IPS-15b (cell line): ENCODE measurements around the gene TBC1D3B.
"Not testable (repeated sequence)": the region's sequence is repeated elsewhere in the genome, so short reads cannot be mapped to it uniquely, and the experiment has no call there.

Experiments
- H3K27me3 ChIP-seq: one replicate; pipeline ENCODE4 v1.6.1; 2013; ENCODE audit warnings: low read length; ENCODE audit not compliant: control insufficient read depth, insufficient read depth
- H3K36me3 ChIP-seq: one replicate; pipeline ENCODE4 v1.6.1; 2013; ENCODE audit warnings: low read length; ENCODE audit not compliant: control insufficient read depth, insufficient read depth
- H3K4me1 ChIP-seq: one replicate; pipeline ENCODE4 v1.6.1; 2013; ENCODE audit warnings: mild to moderate bottlenecking, low read length; ENCODE audit not compliant: control insufficient read depth, insufficient read depth
- H3K4me3 ChIP-seq: one replicate; pipeline ENCODE4 v1.5.1; 2013; ENCODE audit warnings: low read depth, low read length
- H3K9ac ChIP-seq: one replicate; pipeline ENCODE4 v1.6.1; 2013; ENCODE audit warnings: low read depth, mild to moderate bottlenecking, low read length
- H3K9me3 ChIP-seq: one replicate; pipeline ENCODE4 v1.6.1; 2013; ENCODE audit warnings: mild to moderate bottlenecking, low read length; ENCODE audit not compliant: control insufficient read depth, insufficient read depth

Gene TBC1D3B

GRCh38 chr17:36131421-36131820, 45.0 kb downstream of the TBC1D3B start:
- no peaks in the 10 kb centered on the region for H3K27me3 ChIP-seq
- H3K36me3 ChIP-seq: no peaks in the 10 kb centered on the region
- peaks cover 4% of the 10 kb centered on the region for H3K9me3 ChIP-seq
- no peak overlapping the region for H3K4me3 ChIP-seq
- H3K9ac ChIP-seq: no peak overlapping the region
- H3K4me1 ChIP-seq: no peaks in the 10 kb centered on the region

- no peaks in the 10 kb centered on the region for H3K36me3 ChIP-seq
- H3K4me1 ChIP-seq: no peaks in the 10 kb centered on the region
- no peak overlapping the region for H3K9ac ChIP-seq
- H3K4me3 ChIP-seq: no peak overlapping the region
- peaks cover 13% of the 10 kb centered on the region for H3K9me3 ChIP-seq
- no peaks in the 10 kb centered on the region for H3K27me3 ChIP-seq
Observed at GRCh38 chr17:36130346-36130745, 46.1 kb downstream of the TBC1D3B start.

- no peak overlapping the region for H3K9ac ChIP-seq
- no peaks in the 10 kb centered on the region for H3K36me3 ChIP-seq
- H3K4me1 ChIP-seq: no peaks in the 10 kb centered on the region
- H3K27me3 ChIP-seq: no peaks in the 10 kb centered on the region
- no peak overlapping the region for H3K4me3 ChIP-seq
- peaks cover 16% of the 10 kb centered on the region for H3K9me3 ChIP-seq
Observed at GRCh38 chr17:36129616-36130015, 46.8 kb downstream of the TBC1D3B start.

GRCh38 chr17:36128411-36128978, 47.9 kb downstream of the TBC1D3B start:
- Histone ChIP-seq H3K36me3 (no peaks in the 10 kb centered on the region), H3K9ac (no peak overlapping the region), H3K4me1 (peaks cover 6% of the 10 kb centered on the region), H3K4me3 (no peak overlapping the region), H3K9me3 (peaks cover 16% of the 10 kb centered on the region), H3K27me3 (no peaks in the 10 kb centered on the region)

GRCh38 chr17:36127911-36128310, 48.5 kb downstream of the TBC1D3B start:
- H3K4me1 ChIP-seq: peaks cover 6% of the 10 kb centered on the region
- peaks cover 16% of the 10 kb centered on the region for H3K9me3 ChIP-seq
- no peaks in the 10 kb centered on the region for H3K27me3 ChIP-seq
- H3K9ac ChIP-seq: no peak overlapping the region
- H3K4me3 ChIP-seq: no peak overlapping the region
- no peaks in the 10 kb centered on the region for H3K36me3 ChIP-seq

GRCh38 chr17:36127199-36127893, 49.1 kb downstream of the TBC1D3B start:
- Histone ChIP-seq H3K9ac (no peak overlapping the region), H3K4me1 (peaks cover 6% of the 10 kb centered on the region), H3K27me3 (no peaks in the 10 kb centered on the region), H3K9me3 (peaks cover 16% of the 10 kb centered on the region), H3K36me3 (no peaks in the 10 kb centered on the region), H3K4me3 (no peak overlapping the region)

- Histone ChIP-seq H3K9me3 (peaks cover 18% of the 10 kb centered on the region), H3K9ac (no peak overlapping the region), H3K36me3 (no peaks in the 10 kb centered on the region), H3K4me3 (no peak overlapping the region), H3K4me1 (peaks cover 6% of the 10 kb centered on the region), H3K27me3 (no peaks in the 10 kb centered on the region)
Observed at GRCh38 chr17:36124879-36125824, 51.3 kb downstream of the TBC1D3B start.

GRCh38 chr17:36123431-36123830, 53.0 kb downstream of the TBC1D3B start:
- no peak overlapping the region for H3K4me3 ChIP-seq

GRCh38 chr17:36121099-36121498, 55.3 kb downstream of the TBC1D3B start:
- not testable (repeated sequence) for H3K27me3 ChIP-seq, H3K4me3 ChIP-seq, H3K36me3 ChIP-seq, H3K9ac ChIP-seq, H3K4me1 ChIP-seq
- H3K9me3 ChIP-seq: peaks cover 13% of the 10 kb centered on the region

More at GRCh38 chr17:36123431-36123830, 53.0 kb downstream of the TBC1D3B start:
- H3K4me1 ChIP-seq: peaks cover 7% of the 10 kb centered on the region
- H3K27me3 ChIP-seq: no peaks in the 10 kb centered on the region
- no peak overlapping the region for H3K9ac ChIP-seq
- H3K36me3 ChIP-seq: no peaks in the 10 kb centered on the region
- H3K9me3 ChIP-seq: peaks cover 18% of the 10 kb centered on the region

- Histone ChIP-seq H3K4me1 (peaks cover 10% of the 10 kb centered on the region), H3K9me3 (peaks cover 4% of the 10 kb centered on the region), H3K9ac (no peak overlapping the region), H3K36me3 (no peaks in the 10 kb centered on the region), H3K4me3 (no peak overlapping the region), H3K27me3 (no peaks in the 10 kb centered on the region)
Observed at GRCh38 chr17:36120221-36120620, 56.2 kb downstream of the TBC1D3B start.

- H3K36me3 ChIP-seq: no peaks in the 10 kb centered on the region
- peaks cover 2% of the 10 kb centered on the region for H3K9me3 ChIP-seq
- no peaks in the 10 kb centered on the region for H3K27me3 ChIP-seq
- no peak overlapping the region for H3K9ac ChIP-seq
- H3K4me1 ChIP-seq: peaks cover 6% of the 10 kb centered on the region
- H3K4me3 ChIP-seq: no peak overlapping the region
Observed at GRCh38 chr17:36118477-36119353, 57.7 kb downstream of the TBC1D3B start.
